ENCODE data around the gene RUSF1. TPM values are rescaled to one million over a fixed set of nuclear protein-coding genes. Genes with fewer than 3 reads are reported as not detected.

RUSF1 gene
- polyA plus RNA-seq, 1 of the 3 experiments (the other 2 are of a cell fraction), result 36.5 TPM

GRCh38 chr16:31529108-31529936 is 21.1 kb upstream of the RUSF1 start:
- 0 out of 2 replicates have a peak, but pooled peaks have one; percentile 34 for TF ChIP-seq TEAD4 (IDR thresholded peaks at IDR 0.05; ENCODE audit: borderline replicate concordance, insufficient read depth)
- no peak for TF ChIP-seq RXRA (IDR thresholded peaks at IDR 0.05; ENCODE audit: borderline replicate concordance, low read depth)
- TF ChIP-seq FOXJ3 (CRISPR knock-in tag; IDR thresholded peaks at IDR 0.05), result no peak
- TF ChIP-seq RCOR1 (IDR thresholded peaks at IDR 0.05; ENCODE audit: low read length), result no peak
- no peak for TF ChIP-seq REST (IDR thresholded peaks at IDR 0.05; ENCODE audit: low read depth, low read length)
- H3K27me3 ChIP-seq (ENCODE audit: insufficient read depth), result peaks cover 55% of the 10 kb centered on the region
- no peaks in the 10 kb centered on the region for H3K9me2 ChIP-seq
- H3K4me2 ChIP-seq, result peak overlapping the region; percentile 65
- WGBS (ENCODE audit: low lambda C conversion rate), result 7% methylated on average over 23 of the region's 52 CpGs
- no peak overlapping the region for H3K9ac ChIP-seq
- ChIA-PET POLR2A (no interaction called here), CTCF (interaction anchor here (0.7 kb wide), 1 partner anchor 684 kb away, joined by 3 read pairs; no protein-coding TSS in a partner anchor)
- no peak overlapping the region for H2AFZ ChIP-seq (ENCODE audit: low read depth)
- H3K9me3 ChIP-seq, result no peaks in the 10 kb centered on the region
- H3F3A ChIP-seq (replicated peaks; ENCODE audit: insufficient read depth), result no peaks in the 10 kb centered on the region
- no peaks in the 10 kb centered on the region for H3K36me3 ChIP-seq (replicated peaks in 1 of 2; ENCODE audit: control insufficient read depth in 1 of 2, insufficient read depth in 2 of 2, low read length in 1 of 2)
- 0 out of 4 replicates have a peak overlapping the region, but pooled peaks of 1 of the 2 experiments have one; percentile 23 for H3K4me3 ChIP-seq (ENCODE audit: low read depth in 2 of 2, low read length in 1 of 2)
- H3K4me1 ChIP-seq (ENCODE audit: control insufficient read depth in 1 of 2, insufficient read depth in 2 of 2, low read depth in 1 of 2, low read length in 1 of 2), result no peaks in the 10 kb centered on the region
- no peaks in the 10 kb centered on the region for H4K20me1 ChIP-seq (ENCODE audit: insufficient read depth)
- DNase-seq, result no peak
- no peak overlapping the region for H3K27ac ChIP-seq (ENCODE audit: low read depth in 2 of 2, low read length in 1 of 2)
- H3K79me2 ChIP-seq (ENCODE audit: insufficient read depth), result no peaks in the 10 kb centered on the region

GRCh38 chr16:31528523-31529107 is 20.4 kb upstream of the RUSF1 start:
- DNase-seq, result no peak
- H3K9me2 ChIP-seq, result no peaks in the 10 kb centered on the region
- no peaks in the 10 kb centered on the region for H3F3A ChIP-seq (replicated peaks; ENCODE audit: insufficient read depth)
- 5% methylated on average over 9 of the region's 11 CpGs for WGBS (ENCODE audit: low lambda C conversion rate)
- H2AFZ ChIP-seq (ENCODE audit: low read depth), result no peak overlapping the region
- H3K27ac ChIP-seq (ENCODE audit: low read depth in 2 of 2, low read length in 1 of 2), result no peak overlapping the region
- peak overlapping the region in 1 of 2 experiments; percentile 23; a peak in 1 of 4 replicates for H3K4me3 ChIP-seq (ENCODE audit: low read depth in 2 of 2, low read length in 1 of 2)
- no peaks in the 10 kb centered on the region for H3K4me1 ChIP-seq (ENCODE audit: control insufficient read depth in 1 of 2, insufficient read depth in 2 of 2, low read depth in 1 of 2, low read length in 1 of 2)
- ChIA-PET CTCF (no interaction called here), POLR2A (no interaction called here)
- TF ChIP-seq FOXJ3 (CRISPR knock-in tag; IDR thresholded peaks at IDR 0.05) (no peak), CHD2 (IDR thresholded peaks at IDR 0.05; ENCODE audit: low read length, partially characterized antibody) (no peak), RFX5 (IDR thresholded peaks at IDR 0.05; ENCODE audit: low read length) (no peak), NFIC (IDR thresholded peaks at IDR 0.05; ENCODE audit: borderline replicate concordance) (no peak), SIN3A (IDR thresholded peaks at IDR 0.05; ENCODE audit: borderline replicate concordance, low read depth, low read length) (no peak), EP300 (IDR thresholded peaks at IDR 0.05; ENCODE audit: borderline replicate concordance in 1 of 2, low read depth in 1 of 2, low read length in 1 of 2) (no peak), MEF2A (IDR thresholded peaks at IDR 0.05; ENCODE audit: borderline replicate concordance, low read depth) (no peak), RXRA (IDR thresholded peaks at IDR 0.05; ENCODE audit: borderline replicate concordance, low read depth) (no peak), FOXM1 (IDR thresholded peaks at IDR 0.05; ENCODE audit: low read depth) (no peak), NRF1 (IDR thresholded peaks at IDR 0.05; ENCODE audit: low read depth, low read length) (no peak), USF2 (IDR thresholded peaks at IDR 0.05; ENCODE audit: borderline replicate concordance, low read depth, low read length) (no peak), RAD21 (IDR thresholded peaks at IDR 0.05; ENCODE audit: low read length) (no peak), IRF3 (IDR thresholded peaks at IDR 0.05; ENCODE audit: low read depth, low read length) (no peak), YY1 (IDR thresholded peaks at IDR 0.05; ENCODE audit: low read depth) (no peak), MXI1 (IDR thresholded peaks at IDR 0.05; ENCODE audit: low read depth, low read length) (no peak)
- H3K4me2 ChIP-seq, result peak overlapping the region; percentile 65
- no peak overlapping the region for H3K9ac ChIP-seq
- no peaks in the 10 kb centered on the region for H3K9me3 ChIP-seq
- H3K27me3 ChIP-seq (ENCODE audit: insufficient read depth), result peaks cover 53% of the 10 kb centered on the region
- no peaks in the 10 kb centered on the region for H3K36me3 ChIP-seq (replicated peaks in 1 of 2; ENCODE audit: control insufficient read depth in 1 of 2, insufficient read depth in 2 of 2, low read length in 1 of 2)
- no peaks in the 10 kb centered on the region for H3K79me2 ChIP-seq (ENCODE audit: insufficient read depth)
- H4K20me1 ChIP-seq (ENCODE audit: insufficient read depth), result no peaks in the 10 kb centered on the region
